Sciatic nerve (tissue), 2 donors: ENCODE measurements around the gene TMEM204. TPM values are rescaled to one million over a fixed set of nuclear protein-coding genes. Genes with fewer than 3 reads are reported as not detected.
A peak's percentile ranks its signal among the peaks of the same experiment; 100 is the strongest.

Experiments
- ATAC-seq: fragments of 200-7000 bp; cut with Tn5 transposase; one replicate; pipeline ENCODE4 v1.9.1; 2020; ENCODE audit warnings: mild to moderate bottlenecking, moderate library complexity
- DNase-seq: peaks from one replicate; pipeline ENCODE4 v3.0.0-alpha.2; 2020; ENCODE audit warnings: low spot score
- intact Hi-C: fragments of 100-400 bp; cut with DNase I; formaldehyde crosslinking; loops from one replicate; pipeline ENCODE4 v1.14.2; 2022
- total RNA-seq: library from RNA; stranded (reverse); fragmentation: NEBNext Ultra II Directional; extraction: Animal tissue kit (Norgen Biotek cat#: 25700); gene quantifications from one replicate; pipeline ENCODE4 v1.2.1, GENCODE V29; 2021
- donor health status: DM: no; HTN: no; CAD: no.
- donor health status: DM: no; HTN: no; CAD: no.

TMEM204 gene
- total RNA-seq, 1 donor from 2014 or later: 20.4 TPM

DNA sequence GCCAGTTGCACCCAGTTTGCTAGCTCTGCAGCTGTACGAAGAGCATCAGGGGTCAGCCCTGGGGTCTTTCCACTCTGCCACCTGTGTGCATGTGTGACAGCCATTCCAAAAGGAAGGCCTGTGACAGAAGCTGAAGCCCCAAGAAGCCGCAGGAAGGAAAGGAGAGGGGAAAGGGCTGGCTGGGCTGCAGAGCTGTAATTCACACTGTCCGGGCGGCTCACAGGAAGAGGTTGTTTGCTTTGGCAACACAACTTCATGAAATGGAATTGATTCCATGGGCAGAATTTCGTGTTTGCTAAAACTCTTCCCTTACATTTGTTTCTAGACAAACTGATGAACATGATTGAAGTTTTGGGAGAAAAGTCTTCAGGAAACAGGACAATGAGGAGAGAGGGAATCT lies 14.8 kb downstream of the TMEM204 start:
- intact Hi-C loops: no loop called here
- no peak for DNase-seq

DNA sequence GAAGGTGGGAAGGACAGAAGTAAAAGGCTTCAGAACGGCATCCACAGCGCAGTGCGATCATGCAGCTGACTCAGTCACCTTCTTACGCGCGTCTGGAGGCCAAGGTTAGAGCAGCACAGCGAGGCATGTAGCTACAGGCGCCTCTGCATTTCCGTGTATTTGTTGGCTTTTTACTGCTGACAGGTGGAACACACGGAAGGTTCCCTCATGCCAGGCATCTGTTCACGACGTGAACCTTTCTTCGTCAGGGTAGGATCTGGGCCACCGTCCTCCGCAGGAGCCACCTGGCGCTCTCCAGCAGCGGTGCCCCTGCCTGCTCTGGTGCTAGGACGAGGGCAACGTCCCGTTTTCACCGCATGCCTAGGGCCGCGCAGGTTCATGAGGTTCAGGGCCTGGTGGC lies 15.3 kb downstream of the TMEM204 start:
- no peak for ATAC-seq
- intact Hi-C loops: no loop called here
- no peak for DNase-seq

More for the DNA sequence above, 14.8 kb downstream of the TMEM204 start:
- peak; percentile 73 for ATAC-seq

DNA sequence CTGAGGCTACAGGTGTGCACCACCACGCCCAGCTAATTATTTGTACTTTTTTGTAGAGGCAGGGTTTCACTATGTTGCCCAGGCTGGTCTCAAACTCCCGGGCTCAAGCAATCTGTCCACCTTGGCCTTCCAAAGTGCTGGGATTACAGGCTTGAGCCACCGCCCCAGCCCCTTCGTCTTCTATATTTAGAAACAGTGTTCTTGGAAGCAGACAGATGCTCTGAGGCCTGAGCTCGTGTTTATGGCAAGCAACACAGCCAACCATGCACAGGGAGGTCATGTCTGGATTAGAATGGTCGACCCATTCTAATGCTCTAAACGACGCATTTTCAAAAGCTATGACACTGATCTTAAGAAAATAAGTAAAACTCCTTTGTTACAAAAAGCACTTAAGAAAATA lies 16.6 kb downstream of the TMEM204 start:
- intact Hi-C loops: no loop called here
- DNase-seq: no peak
- no peak for ATAC-seq

DNA sequence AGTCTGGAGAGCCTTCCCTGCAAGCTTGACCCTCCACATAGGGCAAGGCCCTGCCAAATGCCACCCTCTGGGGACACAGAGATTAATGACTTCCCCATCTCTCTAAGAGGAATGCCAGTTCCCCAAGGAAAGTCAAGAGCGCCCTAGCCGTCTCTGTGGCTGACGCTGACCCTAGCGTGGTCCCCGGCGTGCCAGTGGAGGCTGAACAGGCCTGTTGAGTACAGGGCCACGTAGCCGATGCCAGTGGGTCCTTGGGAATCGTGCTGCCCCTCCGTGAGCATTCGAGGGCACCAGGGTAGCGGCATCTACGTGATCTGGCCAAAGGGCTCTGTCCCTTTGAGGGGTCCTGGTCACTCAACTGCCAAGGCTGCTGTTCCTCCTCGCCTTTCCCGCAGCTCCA lies 17.2 kb downstream of the TMEM204 start:
- DNase-seq (no peak), ATAC-seq (no peak)
- intact Hi-C loops: no loop called here

DNA sequence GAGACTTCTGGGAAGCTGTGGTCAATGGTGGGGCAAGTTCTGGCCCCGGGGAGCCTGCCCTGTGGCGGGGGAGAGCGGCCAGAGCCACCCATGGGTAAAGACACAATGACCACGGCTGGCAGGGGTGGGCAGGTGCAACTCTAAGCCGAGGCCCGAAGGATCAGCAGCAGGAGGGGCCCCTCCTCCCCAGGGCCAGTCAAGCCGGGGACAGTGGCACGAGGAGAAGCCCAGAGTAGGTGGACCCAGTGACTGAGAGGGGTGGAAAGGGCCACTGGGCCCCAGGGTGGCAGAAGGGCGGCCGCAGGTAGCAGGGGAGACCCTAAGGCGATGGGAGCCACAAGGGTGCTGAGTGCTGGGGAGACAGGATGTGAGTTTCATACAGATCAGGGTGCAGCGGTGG lies 17.7 kb downstream of the TMEM204 start:
- no peak for ATAC-seq
- intact Hi-C loops: no loop called here

DNA sequence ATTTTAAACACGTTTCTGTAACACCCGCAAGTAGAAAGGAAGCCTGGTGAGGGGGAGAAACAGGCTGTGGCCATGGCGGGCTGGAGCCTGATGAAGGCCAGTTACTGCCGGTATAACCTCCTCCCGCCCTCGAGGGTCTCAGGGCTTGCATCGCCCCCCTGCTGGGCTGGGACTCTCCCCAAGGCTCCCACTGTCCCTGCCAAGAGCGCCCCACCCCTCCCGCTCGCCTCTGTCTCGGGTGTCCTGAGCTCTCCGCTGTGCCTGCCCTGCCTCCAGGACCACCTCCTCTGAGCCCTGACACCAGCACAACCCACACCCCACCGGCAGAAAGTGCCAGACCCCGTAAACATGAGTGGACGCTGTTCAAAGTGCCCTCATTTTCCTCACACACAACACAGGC lies 18.7 kb downstream of the TMEM204 start:
- no peak for ATAC-seq
- DNase-seq: no peak
- intact Hi-C loops: no loop called here

More for the DNA sequence above, 17.7 kb downstream of the TMEM204 start:
- peak; percentile 47 for DNase-seq

DNA sequence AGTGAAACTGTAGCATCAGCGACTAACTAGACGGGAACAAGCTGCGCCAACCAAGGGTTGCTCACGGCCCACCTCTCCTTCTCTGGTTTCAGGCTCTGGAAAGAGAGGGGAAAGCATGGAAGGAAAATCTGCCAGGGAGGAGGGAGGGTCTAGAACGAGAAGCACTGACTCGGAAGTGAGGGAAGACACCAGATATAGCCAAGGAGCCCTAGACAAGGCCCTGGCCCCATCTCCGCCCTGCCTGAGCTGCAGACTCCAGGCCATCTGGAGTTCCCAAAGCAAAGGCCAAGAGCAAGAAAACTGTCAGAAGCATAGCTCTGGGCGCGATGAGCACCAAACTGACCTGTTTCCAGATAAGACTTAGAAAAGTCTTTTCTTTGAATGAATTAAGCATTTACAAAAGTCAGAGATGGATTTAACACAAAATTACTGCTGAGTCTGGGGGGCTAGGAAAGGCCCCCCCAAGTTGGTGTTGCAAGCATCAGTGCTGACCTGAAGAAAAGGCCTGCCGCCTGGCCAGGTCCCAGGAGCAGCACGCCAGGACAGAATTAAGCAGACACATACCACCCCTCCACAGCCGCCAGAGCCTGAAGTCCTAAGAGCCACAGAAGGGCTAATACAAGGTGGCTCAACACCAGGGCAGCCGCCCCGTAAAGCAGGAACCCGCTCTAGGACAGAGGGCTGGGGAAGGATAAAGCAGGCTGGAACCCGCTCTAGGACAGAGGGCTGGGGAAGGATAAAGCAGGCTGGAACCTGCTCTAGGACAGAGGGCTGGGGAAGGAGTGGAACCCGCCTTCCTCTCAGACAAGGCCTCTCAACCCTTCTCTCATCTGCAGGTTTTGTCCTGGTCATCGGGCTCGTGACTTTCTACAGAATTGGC lies 20.7 kb downstream of the TMEM204 start:
- ATAC-seq: no peak
- intact Hi-C loops: no loop called here
- no peak for DNase-seq

DNA sequence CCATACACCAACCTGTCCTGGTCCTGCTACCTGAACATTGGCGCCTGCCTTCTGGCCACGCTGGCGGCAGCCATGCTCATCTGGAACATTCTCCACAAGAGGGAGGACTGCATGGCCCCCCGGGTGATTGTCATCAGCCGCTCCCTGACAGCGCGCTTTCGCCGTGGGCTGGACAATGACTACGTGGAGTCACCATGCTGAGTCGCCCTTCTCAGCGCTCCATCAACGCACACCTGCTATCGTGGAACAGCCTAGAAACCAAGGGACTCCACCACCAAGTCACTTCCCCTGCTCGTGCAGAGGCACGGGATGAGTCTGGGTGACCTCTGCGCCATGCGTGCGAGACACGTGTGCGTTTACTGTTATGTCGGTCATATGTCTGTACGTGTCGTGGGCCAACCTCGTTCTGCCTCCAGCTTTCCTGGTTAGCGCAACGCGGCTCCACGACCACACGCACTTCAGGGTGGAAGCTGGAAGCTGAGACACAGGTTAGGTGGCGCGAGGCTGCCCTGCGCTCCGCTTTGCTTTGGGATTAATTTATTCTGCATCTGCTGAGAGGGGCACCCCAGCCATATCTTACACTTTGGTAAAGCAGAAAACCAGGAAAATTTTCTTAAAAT lies 21.5 kb downstream of the TMEM204 start:
- ATAC-seq (no peak), DNase-seq (peak; percentile 40)
- intact Hi-C loops: no loop called here

DNA sequence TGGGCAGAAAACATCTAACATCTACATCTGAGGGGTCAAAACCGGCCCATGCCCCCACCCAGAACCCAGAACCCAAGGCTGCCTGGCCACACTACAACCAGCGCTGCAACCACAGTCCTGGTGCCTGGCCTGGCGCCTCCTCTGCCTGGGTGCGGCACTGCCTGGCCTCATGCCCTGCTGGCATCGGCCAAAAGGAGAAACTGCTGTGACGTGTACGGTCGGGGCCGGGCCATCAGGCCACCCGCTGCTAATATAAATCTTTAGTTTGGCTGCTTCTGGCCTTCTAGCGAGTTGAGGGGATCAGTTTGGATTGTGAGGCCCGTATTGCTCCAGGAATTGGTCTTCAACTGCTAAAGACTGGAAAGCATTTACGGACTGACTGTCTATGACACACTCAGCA lies 22.8 kb downstream of the TMEM204 start:
- ATAC-seq (no peak), DNase-seq (no peak)
- intact Hi-C loops: no loop called here

DNA sequence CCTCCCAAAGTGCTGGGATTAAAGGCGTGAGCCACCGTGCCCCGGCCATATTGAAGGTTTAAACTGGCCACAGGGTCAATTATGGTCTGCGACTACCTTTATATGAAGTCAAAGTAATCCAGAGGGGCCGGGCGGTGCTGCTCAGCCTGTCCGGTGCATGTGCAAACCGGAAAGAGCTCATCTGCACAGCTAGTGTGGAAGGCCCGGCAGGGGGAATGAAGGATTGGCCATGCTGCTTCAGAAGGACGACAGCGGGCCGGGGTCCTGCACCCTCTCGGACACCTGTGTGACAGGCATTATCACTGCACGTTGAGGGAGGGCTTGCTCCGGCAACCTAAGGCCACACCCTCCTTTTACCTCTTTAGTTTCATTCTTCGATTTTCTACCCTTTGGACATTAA lies 23.6 kb downstream of the TMEM204 start:
- intact Hi-C loops: no loop called here
- ATAC-seq: no peak
- no peak for DNase-seq

DNA sequence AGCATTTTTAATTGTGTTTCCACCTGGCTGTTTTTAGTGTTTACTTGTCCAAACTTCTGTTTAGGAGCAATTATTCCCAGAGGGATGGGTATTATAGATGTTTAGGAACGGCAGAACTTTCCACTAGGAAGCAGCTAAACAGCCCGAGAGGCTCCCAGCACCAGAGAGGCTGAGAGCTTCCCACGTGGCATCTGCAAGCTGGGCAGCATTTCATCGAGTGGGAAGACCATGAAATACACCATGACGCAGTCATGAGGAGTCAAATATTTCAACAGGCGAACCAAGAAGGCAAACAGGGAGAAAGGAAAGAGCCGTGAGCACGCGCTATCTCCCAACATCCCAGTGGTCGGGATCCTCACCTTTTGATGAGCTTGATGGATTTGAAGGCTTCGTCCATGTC lies 24.1 kb downstream of the TMEM204 start:
- no peak for DNase-seq
- intact Hi-C loops: no loop called here
- ATAC-seq: no peak

DNA sequence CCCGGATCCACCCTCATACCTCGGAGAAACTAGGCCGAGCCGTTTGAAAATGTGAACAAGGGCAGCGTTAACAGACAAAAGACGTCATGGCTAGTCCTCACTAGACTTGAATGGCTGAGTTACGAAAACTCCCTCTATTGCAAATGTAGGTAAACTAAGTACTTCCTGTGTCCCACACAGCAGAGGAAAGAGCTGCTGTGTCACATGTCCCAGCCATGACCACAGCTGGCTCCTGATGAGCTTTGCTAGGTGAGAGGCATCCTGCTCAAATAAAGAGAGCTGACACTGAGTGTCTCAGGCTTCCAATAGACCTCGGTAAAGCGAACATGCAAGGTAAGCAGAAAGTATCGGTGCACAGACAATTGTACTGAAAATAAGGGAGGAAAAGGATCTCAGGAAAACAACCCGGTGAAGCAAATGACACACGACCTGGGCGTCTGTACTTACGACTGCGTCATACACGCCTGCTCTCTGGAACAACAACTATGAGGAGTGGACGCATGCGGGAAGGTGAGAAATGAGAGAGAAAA lies 26.0 kb downstream of the TMEM204 start:
- intact Hi-C loops: no loop called here
- DNase-seq: no peak

DNA sequence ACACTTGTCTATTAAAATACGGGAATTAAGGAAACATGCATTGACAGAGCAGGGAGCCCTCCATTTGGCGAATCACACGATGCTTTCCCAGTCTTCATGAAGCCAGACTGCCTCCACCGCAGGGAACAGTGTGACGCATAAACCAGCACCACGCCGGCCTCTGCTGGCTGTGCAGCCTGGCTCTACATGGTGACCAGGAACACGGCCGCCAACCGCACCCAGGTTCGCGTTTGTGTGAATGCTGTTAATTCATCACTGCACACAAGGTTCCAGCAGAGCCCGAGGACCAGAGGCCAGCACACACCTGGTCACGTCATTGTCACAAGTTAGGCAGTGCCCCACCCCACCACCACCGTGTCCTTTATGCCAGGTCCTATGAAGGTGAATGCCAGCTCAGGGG lies 26.7 kb downstream of the TMEM204 start:
- no peak for DNase-seq
- intact Hi-C loops: no loop called here
- no peak for ATAC-seq

More for the DNA sequence above, 26.0 kb downstream of the TMEM204 start:
- ATAC-seq: no peak

DNA sequence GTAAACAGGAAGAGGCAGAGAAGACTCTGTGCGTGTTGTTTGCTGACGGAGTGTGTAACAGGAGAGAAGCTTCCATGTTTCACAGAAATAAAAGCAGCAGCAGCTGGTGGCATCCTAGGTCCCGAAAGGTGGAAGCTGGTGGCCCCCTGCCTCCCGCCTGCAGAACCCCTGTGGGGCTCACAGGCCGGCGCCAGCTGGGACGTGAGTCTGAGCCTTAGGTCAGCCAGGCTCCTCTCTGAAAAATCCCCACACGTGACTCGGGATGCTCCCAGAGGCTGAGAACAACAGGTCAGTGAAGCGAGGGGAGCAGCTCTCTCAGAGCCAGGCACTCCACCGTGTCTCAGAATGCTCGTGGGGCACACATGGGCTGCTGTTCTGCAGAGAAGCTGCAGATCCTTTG lies 27.4 kb downstream of the TMEM204 start:
- intact Hi-C loops: no loop called here
- DNase-seq: no peak
- no peak for ATAC-seq

DNA sequence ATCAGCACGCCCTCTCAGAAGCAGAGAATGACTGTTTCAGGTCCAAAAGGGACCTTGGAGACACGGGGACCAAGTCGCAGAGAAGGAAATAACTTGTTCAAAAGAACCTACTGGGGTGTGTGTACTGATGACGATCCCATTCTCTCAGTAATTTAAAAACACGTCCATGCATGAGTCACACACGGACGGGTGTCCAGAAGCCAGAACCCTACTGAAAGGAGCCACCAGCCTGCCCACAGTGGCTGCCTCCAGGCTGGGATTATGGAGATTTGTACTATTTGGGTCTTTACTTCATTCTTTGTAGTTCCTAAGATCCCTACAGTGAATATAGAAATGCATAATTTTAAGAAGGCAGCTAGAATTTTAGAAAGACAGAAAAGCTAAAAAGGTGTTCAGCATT lies 27.8 kb downstream of the TMEM204 start:
- intact Hi-C loops: no loop called here
- DNase-seq (no peak), ATAC-seq (no peak)

DNA sequence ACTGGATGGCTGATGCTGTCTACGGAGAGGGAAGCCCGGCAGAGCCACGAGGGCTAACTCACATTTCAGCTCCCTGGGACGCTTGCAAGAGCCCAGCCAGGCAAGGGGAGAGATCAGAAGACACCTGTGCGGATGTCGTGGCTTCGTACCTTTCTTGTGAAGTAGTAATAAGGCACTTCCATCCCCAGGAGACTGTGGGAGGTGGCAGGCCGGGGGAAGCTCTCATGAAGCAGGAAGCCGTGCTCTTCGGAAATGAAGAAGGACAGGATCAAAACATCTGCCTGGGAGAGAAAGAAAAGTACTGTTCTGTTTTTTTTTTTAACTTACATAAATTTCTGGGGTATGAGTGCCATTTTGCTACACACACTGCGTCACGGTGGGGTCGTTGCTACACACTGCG lies 28.4 kb downstream of the TMEM204 start:
- intact Hi-C loops: no loop called here
- no peak for DNase-seq
- ATAC-seq: no peak

DNA sequence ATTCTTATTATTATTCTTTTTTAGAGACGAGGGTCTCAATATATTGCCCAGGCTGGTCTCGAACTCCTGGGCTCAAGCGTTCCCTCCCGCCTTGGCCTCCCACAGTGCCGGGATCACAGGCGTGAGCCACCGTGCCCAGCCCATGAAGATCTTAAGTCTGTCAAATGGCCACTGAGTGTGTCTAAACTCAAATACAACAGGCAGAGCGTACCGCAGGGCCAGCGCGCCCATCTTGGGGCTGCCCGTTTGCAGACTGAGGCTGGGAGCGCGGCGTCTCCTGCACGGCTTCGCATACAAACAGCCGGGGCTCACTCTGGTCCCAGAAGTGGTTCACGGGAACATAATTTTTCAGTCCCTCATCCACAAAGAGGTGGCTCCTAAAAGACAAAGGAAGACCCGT lies 30.3 kb downstream of the TMEM204 start:
- DNase-seq (no peak), ATAC-seq (no peak)
- intact Hi-C loops: no loop called here

DNA sequence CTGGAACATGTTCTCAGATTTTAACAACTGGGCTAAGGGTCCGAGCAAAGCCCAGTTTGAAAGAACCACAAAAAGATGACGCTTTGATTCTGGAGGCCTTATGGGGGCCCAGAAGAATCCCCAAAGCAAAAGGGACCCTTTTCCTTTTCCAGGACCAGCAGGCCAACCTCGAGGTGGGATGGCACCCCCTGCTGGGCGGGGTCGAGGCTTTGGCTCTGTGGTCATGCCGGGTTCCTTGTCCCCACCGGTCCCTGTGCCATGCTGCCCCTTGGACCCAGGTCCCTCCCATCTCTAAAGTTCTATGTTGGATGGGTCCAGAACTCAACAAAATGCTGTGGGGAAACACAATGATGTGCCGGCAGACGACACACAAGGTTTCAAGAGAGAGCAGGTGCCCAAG lies 30.9 kb downstream of the TMEM204 start:
- intact Hi-C loops: no loop called here
- no peak for ATAC-seq
- DNase-seq: no peak

DNA sequence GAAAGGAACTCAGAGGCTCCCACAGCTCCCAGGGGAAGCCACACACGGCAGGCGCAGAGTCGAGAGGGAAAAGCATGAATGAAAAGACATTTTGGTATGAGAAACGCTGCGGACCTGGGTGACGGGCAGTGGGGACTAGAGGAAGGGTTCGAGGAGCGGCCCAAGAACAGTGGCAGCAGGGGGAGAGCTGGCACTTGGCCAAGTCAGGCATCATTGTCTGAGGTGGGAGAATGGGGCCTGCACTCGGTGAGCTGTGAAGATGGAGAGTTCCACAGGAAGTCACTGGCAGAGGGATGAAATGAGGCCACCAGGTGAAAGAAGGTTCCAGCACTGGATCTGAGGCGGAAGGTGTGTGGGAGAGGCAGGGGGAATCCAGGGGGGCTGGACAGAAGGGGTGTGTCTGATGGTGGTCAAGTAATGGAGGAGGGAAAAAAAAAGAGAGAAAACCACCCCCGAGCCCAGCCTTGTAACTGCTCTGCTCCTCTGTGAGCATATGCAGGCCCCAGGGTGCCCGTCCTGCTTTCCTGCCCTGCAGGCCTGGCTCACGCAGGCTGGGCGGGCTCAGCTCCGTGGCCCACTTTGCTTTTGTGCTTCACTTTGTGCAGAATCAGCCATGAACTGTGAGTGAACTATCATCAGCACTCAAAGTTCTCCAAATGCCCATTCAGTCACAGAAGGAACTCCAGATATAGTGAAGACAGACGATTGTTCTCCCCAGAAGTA lies 31.8 kb downstream of the TMEM204 start:
- ATAC-seq (no peak), DNase-seq (no peak)
- intact Hi-C loops: no loop called here

DNA sequence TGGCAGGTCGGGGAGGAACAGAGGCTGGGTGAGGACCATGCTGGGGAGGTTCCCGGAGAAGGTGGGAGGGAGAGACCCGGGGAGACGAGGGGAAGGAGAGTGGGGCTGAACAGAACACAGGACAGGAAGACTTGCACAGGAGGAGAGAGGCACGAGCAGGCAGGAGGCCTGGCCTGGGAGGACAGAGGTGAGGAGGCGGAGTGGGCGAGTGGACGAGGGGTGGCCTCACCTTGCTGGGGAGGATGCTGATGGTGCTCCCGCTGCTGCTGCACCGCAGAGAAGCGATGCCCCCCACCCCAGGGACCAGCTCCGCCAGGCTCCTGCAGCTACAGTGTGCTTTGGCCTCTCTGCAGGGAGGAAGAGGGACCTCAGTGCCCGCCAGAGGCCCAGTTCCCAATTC lies 34.5 kb downstream of the TMEM204 start:
- ATAC-seq (no peak), DNase-seq (no peak)
- intact Hi-C loops: no loop called here
